NCI-H345 (cell line): ENCODE data around the gene TNIK.

ENCODE experiments used
- DNase-seq: peaks from one replicate; lab custom pipeline; 2025; lab: John Stamatoyannopoulos, UW

TNIK gene

GRCh38 chr3:171283183-171283847, 176.9 kb downstream of the TNIK start:
- DNase-seq: no peak

GRCh38 chr3:171282041-171282440, 178.2 kb downstream of the TNIK start:
- no peak for DNase-seq

- no peak for DNase-seq
These were observed 178.8 kb downstream of the TNIK start for GRCh38 chr3:171281256-171281992.

GRCh38 chr3:171279972-171280371, 180.2 kb downstream of the TNIK start:
- no peak for DNase-seq

GRCh38 chr3:171278299-171278590, 182.0 kb downstream of the TNIK start:
- no peak for DNase-seq

GRCh38 chr3:171277456-171278298, 182.5 kb downstream of the TNIK start:
- DNase-seq: no peak

- no peak for DNase-seq
These were observed 183.3 kb downstream of the TNIK start for GRCh38 chr3:171276923-171277322.

- DNase-seq: no peak
These were observed 186.0 kb downstream of the TNIK start for GRCh38 chr3:171274222-171274621.

GRCh38 chr3:171270541-171270940, 189.7 kb downstream of the TNIK start:
- no peak for DNase-seq

- no peak for DNase-seq
These were observed 190.7 kb downstream of the TNIK start for GRCh38 chr3:171269542-171269941.

- DNase-seq: no peak
These were observed 191.5 kb downstream of the TNIK start for GRCh38 chr3:171268677-171269076.

GRCh38 chr3:171267104-171267503, 193.1 kb downstream of the TNIK start:
- DNase-seq: no peak

- DNase-seq: no peak
These were observed 193.5 kb downstream of the TNIK start for GRCh38 chr3:171266740-171267073.

GRCh38 chr3:171266034-171266739, 194.0 kb downstream of the TNIK start:
- DNase-seq: no peak

GRCh38 chr3:171264758-171265157, 195.4 kb downstream of the TNIK start:
- DNase-seq: no peak

GRCh38 chr3:171262431-171262830, 197.8 kb downstream of the TNIK start:
- no peak for DNase-seq

GRCh38 chr3:171261487-171261886, 198.7 kb downstream of the TNIK start:
- DNase-seq: no peak

- no peak for DNase-seq
These were observed 199.3 kb downstream of the TNIK start for GRCh38 chr3:171260899-171261298.

GRCh38 chr3:171260466-171260865, 199.7 kb downstream of the TNIK start:
- no peak for DNase-seq

GRCh38 chr3:171258316-171258715, 201.9 kb downstream of the TNIK start:
- DNase-seq: no peak

GRCh38 chr3:171257251-171258203, 202.7 kb downstream of the TNIK start:
- no peak for DNase-seq
